ENCODE measurements around the gene TNN. TPM values are rescaled to one million over a fixed set of nuclear protein-coding genes. Genes with fewer than 3 reads are reported as not detected.

The TNN gene
- total and polyA plus RNA-seq, 3 experiments from 2014 or later, result not detected

DNA sequence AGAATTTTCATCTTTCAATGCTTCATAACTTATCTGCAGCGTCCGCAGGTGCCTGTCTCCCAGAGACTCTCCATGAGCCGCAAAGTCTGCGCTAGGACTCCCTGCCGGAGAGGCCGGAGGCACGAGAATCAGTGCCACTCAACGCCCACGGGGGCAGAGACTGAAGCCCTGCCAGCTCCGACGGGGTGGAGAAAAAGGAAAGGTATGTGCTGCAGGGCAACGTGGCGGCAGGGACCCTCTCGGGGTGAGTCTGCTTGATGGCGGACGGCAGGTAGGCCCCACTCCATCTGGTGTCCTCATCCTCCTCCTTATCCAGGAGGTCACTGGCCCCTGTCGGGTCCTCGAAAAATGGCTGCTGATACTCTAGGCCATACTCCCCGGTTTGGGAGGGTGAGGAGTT lies 22.5 kb upstream of the TNN start:
- H3K4me3 Mint-ChIP-seq, result no peak overlapping the region
- peaks cover 0 to 2% (median 0%) of the 10 kb centered on the region in 5 donors for H3K9me3 Mint-ChIP-seq
- ChIA-PET CTCF (no interaction called here), POLR2A (no interaction called here)
- Histone ChIP-seq H3K36me3 (ENCODE audit: insufficient read depth, low read length) (no peaks in the 10 kb centered on the region), H3K27ac (ENCODE audit: low read depth, low read length) (no peak overlapping the region), H3K9me3 (ENCODE audit: low read length) (no peaks in the 10 kb centered on the region), H3K4me3 (ENCODE audit: low read length) (no peak overlapping the region), H3K4me1 (ENCODE audit: insufficient read depth, low read length) (no peaks in the 10 kb centered on the region), H3K27me3 (ENCODE audit: insufficient read depth, low read length, poor library complexity, severe bottlenecking) (no peaks in the 10 kb centered on the region)
- no peaks in the 10 kb centered on the region for H3K36me3 Mint-ChIP-seq
- DNase-seq, result no peak
- H3K4me1 Mint-ChIP-seq, result no peaks in the 10 kb centered on the region
- H3K27me3 Mint-ChIP-seq, result peaks cover 2 to 47% of the 10 kb centered on the region in 2 donors
- H3K27ac Mint-ChIP-seq, result no peak overlapping the region

DNA sequence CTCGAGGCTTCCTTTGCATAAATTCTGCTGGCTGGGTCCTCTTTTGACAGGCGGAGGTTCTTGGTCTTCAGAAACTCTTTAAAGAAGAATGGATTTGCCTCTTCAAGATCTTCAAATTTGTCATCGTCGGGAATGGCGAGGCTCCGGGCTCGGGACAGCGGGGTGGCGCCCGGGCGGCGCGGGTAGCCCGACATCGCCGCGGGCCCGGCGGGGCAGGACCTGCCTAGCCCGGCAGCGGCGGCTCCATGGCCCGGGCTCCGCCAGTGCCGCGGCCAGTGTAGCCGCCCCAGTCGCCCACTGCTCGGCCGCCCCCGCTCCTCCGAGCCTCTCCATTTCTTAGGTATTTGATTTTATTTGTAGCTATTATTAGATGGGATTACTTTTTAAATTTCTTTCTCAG lies 22.1 kb upstream of the TNN start:
- Mint-ChIP-seq H3K4me1 (no peaks in the 10 kb centered on the region), H3K27me3 (peaks cover 2 to 51% of the 10 kb centered on the region in 2 donors), H3K9me3 (peaks cover 0 to 2% (median 0%) of the 10 kb centered on the region in 5 donors), H3K27ac (no peak overlapping the region), H3K36me3 (no peaks in the 10 kb centered on the region), H3K4me3 (no peak overlapping the region)
- Histone ChIP-seq H3K27ac (ENCODE audit: low read depth, low read length) (no peak overlapping the region), H3K4me1 (ENCODE audit: insufficient read depth, low read length) (no peaks in the 10 kb centered on the region), H3K27me3 (ENCODE audit: insufficient read depth, low read length, poor library complexity, severe bottlenecking) (peaks cover 3% of the 10 kb centered on the region), H3K4me3 (ENCODE audit: low read length) (no peak overlapping the region), H3K36me3 (ENCODE audit: insufficient read depth, low read length) (no peaks in the 10 kb centered on the region), H3K9me3 (ENCODE audit: low read length) (no peaks in the 10 kb centered on the region)
- DNase-seq, result no peak
- POLR2A ChIA-PET, result no interaction called here
- CTCF ChIA-PET, result no interaction called here

DNA sequence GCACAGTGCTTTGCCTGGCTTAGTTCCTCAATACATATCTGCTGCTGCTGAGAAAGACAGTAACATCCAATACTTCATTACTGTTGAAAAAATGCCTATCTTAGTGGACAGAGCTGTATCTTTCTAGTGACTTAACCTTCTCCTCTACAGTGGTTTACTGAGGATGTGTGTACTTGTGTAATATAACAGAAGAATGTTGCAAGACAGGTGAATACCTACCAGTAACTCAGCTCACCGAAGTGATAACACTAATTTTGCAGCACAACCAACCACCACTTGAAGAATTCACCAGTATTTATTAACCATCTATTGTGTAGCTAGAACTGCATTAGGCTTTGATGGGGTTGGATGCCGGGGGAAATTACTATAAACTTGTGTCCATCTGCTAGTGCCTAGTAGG lies 16.6 kb upstream of the TNN start:
- Histone ChIP-seq H3K4me3 (ENCODE audit: low read length) (no peak overlapping the region), H3K27ac (ENCODE audit: low read depth, low read length) (no peak overlapping the region), H3K27me3 (ENCODE audit: insufficient read depth, low read length, poor library complexity, severe bottlenecking) (peaks cover 7% of the 10 kb centered on the region), H3K9me3 (ENCODE audit: low read length) (no peaks in the 10 kb centered on the region), H3K4me1 (ENCODE audit: insufficient read depth, low read length) (no peaks in the 10 kb centered on the region), H3K36me3 (ENCODE audit: insufficient read depth, low read length) (no peaks in the 10 kb centered on the region)
- Mint-ChIP-seq H3K4me3 (no peak overlapping the region), H3K36me3 (no peaks in the 10 kb centered on the region), H3K27ac (no peak overlapping the region), H3K27me3 (peaks cover 13 to 67% of the 10 kb centered on the region in 2 donors), H3K4me1 (no peaks in the 10 kb centered on the region), H3K9me3 (peaks cover 0 to 2% (median 0%) of the 10 kb centered on the region in 5 donors)
- no peak for DNase-seq
- POLR2A ChIA-PET, result no interaction called here
- CTCF ChIA-PET, result no interaction called here

DNA sequence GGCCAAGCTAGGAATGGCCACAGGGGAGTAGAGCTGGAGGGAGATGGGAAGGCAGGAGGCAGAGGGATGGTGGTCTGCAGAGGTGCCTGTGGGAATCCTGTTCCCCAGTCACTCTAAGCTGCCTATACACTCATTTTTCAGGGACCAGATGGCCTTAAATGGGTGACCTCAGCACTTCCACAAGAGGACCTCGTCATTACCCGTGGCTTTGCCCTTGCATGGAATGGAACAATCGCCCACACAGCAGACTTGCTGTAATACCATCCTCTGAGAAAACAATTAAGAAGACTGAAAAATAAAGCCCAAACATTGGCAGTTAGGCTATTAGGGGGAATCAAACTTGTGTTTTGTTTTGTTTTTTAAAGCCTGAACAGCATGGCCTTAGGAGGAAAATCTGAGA lies 12.9 kb upstream of the TNN start:
- Mint-ChIP-seq H3K4me3 (no peak overlapping the region), H3K9me3 (peaks cover 0 to 6% (median 3%) of the 10 kb centered on the region in 5 donors), H3K4me1 (no peaks in the 10 kb centered on the region), H3K27ac (no peak overlapping the region), H3K36me3 (peaks cover 0 to 14% (median 0%) of the 10 kb centered on the region in 3 donors), H3K27me3 (peaks cover 24 to 63% of the 10 kb centered on the region in 2 donors)
- POLR2A ChIA-PET, result no interaction called here
- no peaks in the 10 kb centered on the region for H3K4me1 ChIP-seq (ENCODE audit: insufficient read depth, low read length)
- H3K9me3 ChIP-seq (ENCODE audit: low read length), result no peaks in the 10 kb centered on the region
- H3K27me3 ChIP-seq (ENCODE audit: insufficient read depth, low read length, poor library complexity, severe bottlenecking), result peaks cover 7% of the 10 kb centered on the region
- CTCF ChIA-PET, result interaction anchor here (1.0 to 1.5 kb wide), 2 partner anchors 23 to 72 kb away, joined by 3 read pairs; no protein-coding TSS in a partner anchor
- H3K36me3 ChIP-seq (ENCODE audit: insufficient read depth, low read length), result no peaks in the 10 kb centered on the region
- no peak overlapping the region for H3K4me3 ChIP-seq (ENCODE audit: low read length)
- DNase-seq, result no peak
- H3K27ac ChIP-seq (ENCODE audit: low read depth, low read length), result no peak overlapping the region

DNA sequence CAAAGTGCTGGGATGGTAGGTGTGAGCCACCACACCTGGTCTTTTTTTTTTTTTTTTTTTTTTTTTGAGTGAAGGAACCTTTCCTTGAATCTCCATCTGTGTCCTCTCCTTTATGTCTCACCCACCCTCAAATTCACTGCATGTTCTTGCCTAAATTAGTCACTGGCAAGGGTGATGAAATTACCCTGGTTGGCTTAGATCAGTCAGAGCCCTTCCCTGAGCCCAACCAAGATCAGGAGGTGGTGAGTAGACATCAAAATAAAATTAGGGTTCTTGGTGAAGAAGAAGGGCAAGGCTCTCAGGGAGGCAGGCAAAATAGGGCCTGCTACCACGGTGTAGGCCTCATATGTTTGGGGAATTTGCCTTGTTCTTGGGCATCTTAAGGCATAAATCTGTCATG lies 5.3 kb upstream of the TNN start:
- peak overlapping the region in 1 of 8 donors; percentile 59 for H3K27ac Mint-ChIP-seq
- H3K27me3 Mint-ChIP-seq, result peaks cover 16 to 31% of the 10 kb centered on the region in 2 donors
- no peak overlapping the region for H3K4me3 Mint-ChIP-seq

DNA sequence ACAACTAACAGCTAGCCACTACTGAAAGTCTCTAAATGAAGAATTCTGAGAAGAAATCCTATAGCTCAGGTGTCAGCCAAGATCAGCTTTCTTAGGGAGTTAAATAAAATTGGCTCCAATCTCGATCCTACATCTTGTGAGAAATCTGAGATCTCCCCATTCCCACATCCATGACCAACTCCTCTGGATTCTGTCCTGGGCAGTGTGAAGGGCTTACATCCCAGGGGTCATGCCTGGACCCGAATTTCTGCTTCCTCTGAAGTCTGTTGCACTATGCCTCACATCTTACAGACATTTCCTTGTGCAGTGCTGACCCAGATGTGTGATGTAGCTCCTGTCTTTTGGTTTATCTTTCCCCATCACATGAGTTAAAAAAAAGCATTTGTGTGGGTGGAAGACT lies 4.8 kb upstream of the TNN start:
- H3K4me1 Mint-ChIP-seq, result no peaks in the 10 kb centered on the region
- Histone ChIP-seq H3K4me1 (ENCODE audit: insufficient read depth, low read length) (no peaks in the 10 kb centered on the region), H3K36me3 (ENCODE audit: insufficient read depth, low read length) (no peaks in the 10 kb centered on the region), H3K27ac (ENCODE audit: low read depth, low read length) (no peak overlapping the region), H3K9me3 (ENCODE audit: low read length) (no peaks in the 10 kb centered on the region), H3K4me3 (ENCODE audit: low read length) (no peak overlapping the region), H3K27me3 (ENCODE audit: insufficient read depth, low read length, poor library complexity, severe bottlenecking) (no peaks in the 10 kb centered on the region)
- H3K4me3 Mint-ChIP-seq, result no peak overlapping the region
- ChIA-PET CTCF (no interaction called here), POLR2A (no interaction called here)
- H3K27me3 Mint-ChIP-seq, result peaks cover 16 to 30% of the 10 kb centered on the region in 2 donors
- no peak for DNase-seq
- peaks cover 0 to 6% (median 0%) of the 10 kb centered on the region in 5 donors for H3K9me3 Mint-ChIP-seq
- peaks cover 0 to 7% (median 0%) of the 10 kb centered on the region in 3 donors for H3K36me3 Mint-ChIP-seq
- no peak overlapping the region for H3K27ac Mint-ChIP-seq

More for the DNA sequence above, 5.3 kb upstream of the TNN start:
- Histone ChIP-seq H3K36me3 (ENCODE audit: insufficient read depth, low read length) (no peaks in the 10 kb centered on the region), H3K9me3 (ENCODE audit: low read length) (no peaks in the 10 kb centered on the region), H3K27me3 (ENCODE audit: insufficient read depth, low read length, poor library complexity, severe bottlenecking) (no peaks in the 10 kb centered on the region), H3K27ac (ENCODE audit: low read depth, low read length) (no peak overlapping the region), H3K4me1 (ENCODE audit: insufficient read depth, low read length) (no peaks in the 10 kb centered on the region), H3K4me3 (ENCODE audit: low read length) (no peak overlapping the region)
- no peaks in the 10 kb centered on the region for H3K4me1 Mint-ChIP-seq
- CTCF ChIA-PET, result no interaction called here
- peaks cover 0 to 7% (median 0%) of the 10 kb centered on the region in 3 donors for H3K36me3 Mint-ChIP-seq
- no peak for DNase-seq
- POLR2A ChIA-PET, result no interaction called here
- peaks cover 0 to 6% (median 0%) of the 10 kb centered on the region in 5 donors for H3K9me3 Mint-ChIP-seq

DNA sequence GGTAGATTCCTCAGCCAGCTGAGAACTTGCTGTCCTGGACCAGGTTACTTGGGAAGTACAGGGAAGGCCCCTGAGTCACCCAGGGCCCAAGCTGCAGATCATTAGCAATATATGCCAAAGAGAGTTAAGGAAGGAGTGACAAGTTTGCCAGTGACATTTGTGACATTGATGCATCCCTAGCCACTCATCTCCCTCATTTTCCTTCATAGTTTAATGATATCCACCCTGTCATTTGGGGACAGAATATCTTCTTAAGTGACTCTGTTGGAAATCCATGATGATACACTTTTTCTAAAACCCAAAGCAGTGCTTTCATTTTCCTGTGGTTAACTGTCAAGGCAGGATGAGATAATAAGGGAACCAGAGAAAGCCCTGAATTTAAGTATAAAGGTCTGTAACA lies 3.2 kb downstream of the TNN start:
- H3K4me3 ChIP-seq (ENCODE audit: low read length), result no peak overlapping the region
- peaks cover 7 to 9% (median 8%) of the 10 kb centered on the region in 3 donors for H3K4me1 Mint-ChIP-seq
- no peak for DNase-seq
- no peaks in the 10 kb centered on the region for H3K4me1 ChIP-seq (ENCODE audit: insufficient read depth, low read length)
- no peaks in the 10 kb centered on the region for H3K36me3 Mint-ChIP-seq
- H3K27me3 Mint-ChIP-seq, result peaks cover 12 to 57% of the 10 kb centered on the region in 2 donors
- H3K4me3 Mint-ChIP-seq, result no peak overlapping the region
- no peaks in the 10 kb centered on the region for H3K9me3 ChIP-seq (ENCODE audit: low read length)
- ChIA-PET CTCF (no interaction called here), POLR2A (no interaction called here)
- H3K27ac Mint-ChIP-seq, result no peak overlapping the region
- no peak overlapping the region for H3K27ac ChIP-seq (ENCODE audit: low read depth, low read length)
- H3K36me3 ChIP-seq (ENCODE audit: insufficient read depth, low read length), result no peaks in the 10 kb centered on the region
- H3K27me3 ChIP-seq (ENCODE audit: insufficient read depth, low read length, poor library complexity, severe bottlenecking), result no peaks in the 10 kb centered on the region
- H3K9me3 Mint-ChIP-seq, result no peaks in the 10 kb centered on the region

DNA sequence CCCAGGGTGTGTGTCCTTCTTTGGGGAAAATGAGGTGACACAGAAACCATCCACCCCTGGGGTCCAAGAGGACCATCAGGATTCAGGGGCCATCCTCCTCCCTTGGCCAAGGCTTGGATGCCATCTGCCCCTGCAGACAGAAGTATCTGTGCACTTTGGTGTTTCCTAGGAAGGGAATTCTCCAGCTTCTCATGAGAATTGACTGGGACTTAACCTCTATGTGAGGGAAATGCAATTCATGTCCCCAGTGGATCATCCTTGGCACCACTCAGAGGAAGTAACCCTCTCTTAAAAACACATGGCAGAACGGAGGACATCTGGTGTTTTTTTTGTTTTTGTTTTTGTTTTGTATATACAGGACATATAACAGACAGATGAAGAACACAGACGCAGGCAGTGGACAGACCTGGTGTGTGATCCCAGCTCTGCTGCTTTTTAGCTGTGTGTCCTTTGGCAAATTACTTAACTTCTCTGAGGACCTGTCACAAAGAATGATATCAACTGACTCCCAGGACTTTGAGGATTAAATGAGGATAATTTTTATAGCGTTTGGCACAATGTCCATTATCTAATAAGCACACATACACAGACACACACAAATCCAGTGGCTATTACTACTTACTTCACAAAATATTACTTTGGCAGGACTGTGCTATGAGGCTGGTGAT lies 3.8 kb downstream of the TNN start:
- Histone ChIP-seq H3K4me3 (ENCODE audit: low read length) (no peak overlapping the region), H3K9me3 (ENCODE audit: low read length) (no peaks in the 10 kb centered on the region), H3K36me3 (ENCODE audit: insufficient read depth, low read length) (no peaks in the 10 kb centered on the region), H3K27me3 (ENCODE audit: insufficient read depth, low read length, poor library complexity, severe bottlenecking) (no peaks in the 10 kb centered on the region), H3K4me1 (ENCODE audit: insufficient read depth, low read length) (no peaks in the 10 kb centered on the region), H3K27ac (ENCODE audit: low read depth, low read length) (no peak overlapping the region)
- POLR2A ChIA-PET, result no interaction called here
- H3K36me3 Mint-ChIP-seq, result no peaks in the 10 kb centered on the region
- peaks cover 7 to 9% (median 8%) of the 10 kb centered on the region in 3 donors for H3K4me1 Mint-ChIP-seq
- H3K4me3 Mint-ChIP-seq, result no peak overlapping the region
- no peaks in the 10 kb centered on the region for H3K9me3 Mint-ChIP-seq
- CTCF ChIA-PET, result no interaction called here
- peaks cover 12 to 57% of the 10 kb centered on the region in 2 donors for H3K27me3 Mint-ChIP-seq
- no peak overlapping the region for H3K27ac Mint-ChIP-seq
- DNase-seq, result no peak

Data from CD8-positive, alpha-beta memory T cell (primary cell).